ENCODE data around the gene LRRTM2. TPM values are rescaled to one million over a fixed set of nuclear protein-coding genes. Genes with fewer than 3 reads are reported as not detected.

LRRTM2 gene
- total and polyA plus RNA-seq, 10 donors, result 0.02 to 3.9 (median 1.0) TPM

Other genes starting within 250 kb of the LRRTM2 start
- gene CTNNA1, start 121.9 kb downstream of the LRRTM2 start, total RNA-seq, result 100 to 1,000 TPM; 153 to 313 (median 205) TPM
- gene CTNNA1, start 121.9 kb downstream of the LRRTM2 start, polyA plus RNA-seq, result 10 to 100 TPM; 26.7 to 59.7 (median 27.7) TPM